ENCODE data around the gene CIAPIN1. TPM values are rescaled to one million over a fixed set of nuclear protein-coding genes. Genes with fewer than 3 reads are reported as not detected.
"Not testable (repeated sequence)": the region's sequence is repeated elsewhere in the genome, so short reads cannot be mapped to it uniquely, and the experiment has no call there.

CIAPIN1 gene
- total and polyA plus RNA-seq, 3 experiments from 2014 or later: 52.0 to 81.1 (median 79.0) TPM

DNA sequence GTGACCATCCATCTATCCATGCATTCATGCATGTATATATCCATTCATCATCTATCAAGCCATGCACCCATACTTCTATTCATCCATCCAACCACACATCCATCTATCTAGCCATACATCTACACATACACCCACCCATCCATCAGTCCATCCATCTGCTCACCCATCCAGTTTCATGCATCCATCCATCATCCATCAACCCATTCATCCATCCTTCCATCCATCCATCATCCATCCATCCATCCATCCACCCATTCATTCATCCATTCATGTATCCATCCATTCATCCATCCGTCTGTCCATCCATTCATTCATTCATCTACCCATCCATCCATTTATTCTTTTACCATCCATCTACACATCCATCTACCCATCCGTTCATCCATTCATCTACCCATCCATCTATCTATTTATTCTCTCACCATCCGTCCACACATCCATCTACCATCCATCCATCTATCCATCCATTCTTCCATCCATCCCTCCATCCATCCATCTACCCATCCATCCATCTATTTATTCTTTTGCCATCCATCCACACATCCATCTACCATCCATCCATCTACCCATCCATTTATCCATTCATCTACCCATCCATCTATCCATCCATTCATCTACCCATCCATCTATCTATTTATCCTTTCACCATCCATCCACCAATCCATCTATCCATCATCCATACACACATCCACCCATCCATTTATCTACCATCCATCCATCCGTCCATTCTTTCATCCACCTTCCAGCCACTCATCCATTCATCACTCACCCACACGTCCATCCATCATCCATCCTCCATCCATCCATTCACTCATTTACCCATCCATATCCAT is 39.4 kb downstream of the CIAPIN1 start:
- H3K4me1 Mint-ChIP-seq: no peaks in the 10 kb centered on the region
- CTCF ChIA-PET: no interaction called here
- no peak overlapping the region for H3K27ac ChIP-seq (ENCODE audit: low read depth, low read length)

DNA sequence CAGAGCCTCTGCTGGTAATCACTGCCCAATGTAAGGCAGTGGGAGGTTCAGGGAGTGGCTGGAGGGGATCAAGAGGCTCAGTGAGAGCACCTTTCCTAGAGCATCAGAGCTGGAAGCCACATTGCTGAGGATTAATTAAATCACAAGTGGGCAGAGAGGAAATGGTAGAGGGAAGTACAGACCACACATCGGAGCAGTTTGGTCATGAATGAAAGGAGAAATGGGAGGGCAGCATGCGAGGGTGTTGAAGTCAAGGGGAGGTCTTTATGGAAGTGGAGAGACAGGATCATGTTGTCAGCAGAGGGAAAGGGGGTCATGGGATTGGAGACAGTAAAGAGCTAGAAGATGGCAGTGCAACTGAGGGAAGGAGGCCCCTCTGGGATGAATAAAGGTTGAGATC is 40.3 kb downstream of the CIAPIN1 start:
- Histone ChIP-seq H3K36me3 (ENCODE audit: insufficient read depth, low read length) (no peaks in the 10 kb centered on the region), H3K9me3 (ENCODE audit: low read length) (no peaks in the 10 kb centered on the region), H3K27me3 (ENCODE audit: insufficient read depth, low read length, poor library complexity, severe bottlenecking) (no peaks in the 10 kb centered on the region), H3K4me3 (ENCODE audit: low read length) (no peak overlapping the region), H3K27ac (ENCODE audit: low read depth, low read length) (no peak overlapping the region), H3K4me1 (ENCODE audit: insufficient read depth, low read length) (no peaks in the 10 kb centered on the region)
- H3K4me3 Mint-ChIP-seq: no peak overlapping the region
- CTCF ChIA-PET: interaction anchor here (1.2 kb wide), 1 partner anchor 10 kb away, joined by 3 read pairs; no protein-coding TSS in a partner anchor
- H3K36me3 Mint-ChIP-seq: peaks cover 0 to 2% (median 0%) of the 10 kb centered on the region in 3 donors
- no peaks in the 10 kb centered on the region for H3K9me3 Mint-ChIP-seq
- no peak overlapping the region for H3K27ac Mint-ChIP-seq
- no peaks in the 10 kb centered on the region for H3K4me1 Mint-ChIP-seq
- no peak for DNase-seq
- POLR2A ChIA-PET: no interaction called here
- peaks cover 0 to 13% of the 10 kb centered on the region in 2 donors for H3K27me3 Mint-ChIP-seq

More for the DNA sequence above, 39.4 kb downstream of the CIAPIN1 start:
- H3K4me3 ChIP-seq (ENCODE audit: low read length): no peak overlapping the region
- no peaks in the 10 kb centered on the region for H3K36me3 ChIP-seq (ENCODE audit: insufficient read depth, low read length)
- Mint-ChIP-seq H3K4me3 (no peak overlapping the region), H3K36me3 (peaks cover 0 to 2% (median 0%) of the 10 kb centered on the region in 3 donors), H3K27me3 (peaks cover 0 to 13% of the 10 kb centered on the region in 2 donors), H3K27ac (no peak overlapping the region), H3K9me3 (no peaks in the 10 kb centered on the region)
- POLR2A ChIA-PET: no interaction called here
- no peaks in the 10 kb centered on the region for H3K27me3 ChIP-seq (ENCODE audit: insufficient read depth, low read length, poor library complexity, severe bottlenecking)
- H3K4me1 ChIP-seq (ENCODE audit: insufficient read depth, low read length): no peaks in the 10 kb centered on the region
- no peaks in the 10 kb centered on the region for H3K9me3 ChIP-seq (ENCODE audit: low read length)
- DNase-seq: no peak

DNA sequence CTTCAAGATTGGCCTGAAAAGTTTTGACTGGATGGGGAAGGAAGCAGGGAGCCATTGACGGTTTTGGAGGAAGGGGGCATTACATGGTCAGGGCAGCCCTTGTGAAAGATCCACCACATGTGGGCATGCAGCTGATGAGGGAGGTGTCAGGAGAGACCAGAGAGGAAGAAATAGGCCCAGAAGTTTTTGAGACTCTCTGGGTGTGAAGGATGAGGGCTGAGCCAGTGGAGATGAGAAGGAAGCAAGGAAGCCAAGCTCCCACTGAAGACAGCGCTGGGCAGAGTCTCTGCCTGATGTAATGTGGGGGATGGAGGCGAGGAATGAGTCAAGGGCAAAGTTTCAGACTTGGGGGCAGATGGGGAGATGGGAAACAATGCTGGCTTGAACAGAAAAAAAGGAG is 42.1 kb downstream of the CIAPIN1 start:
- Histone ChIP-seq H3K36me3 (ENCODE audit: insufficient read depth, low read length) (no peaks in the 10 kb centered on the region), H3K27me3 (ENCODE audit: insufficient read depth, low read length, poor library complexity, severe bottlenecking) (no peaks in the 10 kb centered on the region), H3K4me1 (ENCODE audit: insufficient read depth, low read length) (no peaks in the 10 kb centered on the region), H3K27ac (ENCODE audit: low read depth, low read length) (no peak overlapping the region), H3K4me3 (ENCODE audit: low read length) (no peak overlapping the region), H3K9me3 (ENCODE audit: low read length) (no peaks in the 10 kb centered on the region)
- no peak for DNase-seq
- Mint-ChIP-seq H3K27me3 (peaks cover 4 to 8% of the 10 kb centered on the region in 2 donors), H3K4me1 (no peaks in the 10 kb centered on the region), H3K9me3 (no peaks in the 10 kb centered on the region), H3K4me3 (no peak overlapping the region), H3K36me3 (peaks cover 0 to 2% (median 0%) of the 10 kb centered on the region in 3 donors), H3K27ac (no peak overlapping the region)
- CTCF ChIA-PET: interaction anchor here (1.5 kb wide), 1 partner anchor 12 kb away, joined by 5 read pairs; no protein-coding TSS in a partner anchor
- POLR2A ChIA-PET: no interaction called here

DNA sequence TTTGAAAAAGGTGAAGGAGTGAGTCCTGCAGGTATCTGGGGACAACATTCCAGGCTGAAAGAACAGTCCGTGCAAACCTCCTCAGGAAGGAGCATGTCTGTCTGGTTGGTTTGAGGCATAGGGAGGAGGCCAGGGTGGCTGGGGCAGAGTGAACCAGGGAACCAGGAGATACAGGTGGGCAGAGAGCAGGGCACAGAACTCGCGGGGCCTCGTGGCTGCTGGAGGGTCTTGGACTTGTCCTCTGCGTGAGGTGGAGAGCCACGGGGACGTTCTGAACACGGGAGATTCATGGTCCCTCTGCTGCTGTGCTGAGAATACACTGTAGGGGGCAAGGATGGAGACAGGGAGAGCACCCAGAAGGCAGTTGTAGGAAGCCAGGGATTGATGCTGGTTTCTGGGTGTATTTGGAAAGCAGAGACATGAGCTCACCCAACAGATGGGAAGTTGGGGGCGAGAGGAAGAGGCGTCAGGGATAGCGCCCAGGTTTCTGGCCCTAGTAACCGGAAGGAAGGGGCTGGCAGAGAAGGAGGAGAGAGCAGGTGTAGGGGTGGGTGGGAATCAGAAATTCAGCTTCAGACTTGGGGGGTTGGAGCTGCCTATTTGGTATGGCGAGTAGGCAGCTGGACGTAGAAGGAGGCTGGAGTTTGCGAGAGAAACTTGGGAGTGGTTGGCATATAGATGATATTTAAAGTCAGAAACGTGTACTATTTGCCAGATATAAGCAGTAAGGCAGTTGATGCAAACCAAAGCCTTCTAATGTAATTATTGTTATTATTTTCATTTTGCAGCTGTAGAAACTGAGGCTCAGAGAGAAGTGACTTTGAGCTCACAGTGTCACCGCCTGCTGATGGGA is 43.0 kb downstream of the CIAPIN1 start, which contains the start of gene CCL17:
Gene CCL17, plus strand, starts transcription at position 803 of the 853 bp plus-strand sequence. CDS start 9,166 bp downstream, outside the sequence.
- H3K27me3 ChIP-seq (ENCODE audit: insufficient read depth, low read length, poor library complexity, severe bottlenecking): no peaks in the 10 kb centered on the region
- H3K4me3 ChIP-seq (ENCODE audit: low read length): no peak within 1 kb of the TSS
- Mint-ChIP-seq H3K36me3 (peaks cover 0 to 2% (median 0%) of the 10 kb centered on the region in 3 donors), H3K4me1 (no peaks in the 10 kb centered on the region), H3K4me3 (no peak within 1 kb of the TSS), H3K9me3 (no peaks in the 10 kb centered on the region), H3K27me3 (peaks cover 4 to 7% of the 10 kb centered on the region in 2 donors), H3K27ac (no peak within 1 kb of the TSS)
- POLR2A ChIA-PET: no interaction called here
- H3K4me1 ChIP-seq (ENCODE audit: insufficient read depth, low read length): no peaks in the 10 kb centered on the region
- no peaks in the 10 kb centered on the region for H3K9me3 ChIP-seq (ENCODE audit: low read length)
- no peaks in the 10 kb centered on the region for H3K36me3 ChIP-seq (ENCODE audit: insufficient read depth, low read length)
- H3K27ac ChIP-seq (ENCODE audit: low read depth, low read length): no peak within 1 kb of the TSS
- DNase-seq: peak in 1 of 5 donors; percentile 13
- CTCF ChIA-PET: interaction anchor here (1.5 kb wide), 1 partner anchor 13 kb away, joined by 5 read pairs; no protein-coding TSS in a partner anchor

DNA sequence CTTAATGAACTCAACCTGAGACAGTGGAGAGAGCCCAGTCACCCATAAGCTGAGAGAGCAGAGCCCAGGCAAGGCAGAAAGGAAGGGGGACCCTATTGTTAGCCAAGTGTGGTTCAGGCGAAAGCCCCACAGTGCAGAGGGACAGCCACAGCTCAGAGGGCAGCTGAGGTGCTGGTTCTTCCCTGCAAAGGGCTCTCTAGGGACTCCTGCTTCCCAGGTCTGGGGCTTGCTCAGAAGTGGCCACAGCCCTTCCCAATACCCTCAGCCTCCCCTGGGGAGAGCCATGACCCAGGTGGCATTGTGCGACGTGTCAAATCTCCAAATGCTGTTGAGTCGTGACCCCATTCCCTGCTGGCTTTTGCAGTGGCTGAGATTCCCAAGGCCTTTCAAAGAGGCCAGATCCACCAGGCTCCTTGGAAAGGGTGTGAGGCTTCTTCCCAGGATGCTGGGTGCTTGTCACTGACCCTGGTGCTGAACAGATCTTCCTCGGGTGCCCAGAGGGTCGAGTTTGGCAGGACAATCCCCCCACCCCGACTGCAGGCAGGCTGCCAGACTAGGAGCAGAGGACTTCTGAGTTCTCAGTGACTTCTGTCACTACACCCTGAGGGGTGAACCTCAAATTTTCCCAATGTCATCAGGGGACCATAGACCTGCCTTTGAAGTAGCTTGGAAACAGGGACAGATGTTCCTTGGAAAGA is 45.1 kb downstream of the CIAPIN1 start:
- Mint-ChIP-seq H3K9me3 (no peaks in the 10 kb centered on the region), H3K4me1 (no peaks in the 10 kb centered on the region), H3K36me3 (no peaks in the 10 kb centered on the region), H3K27ac (no peak overlapping the region), H3K27me3 (peaks cover 3 to 4% of the 10 kb centered on the region in 2 donors), H3K4me3 (no peak overlapping the region)
- ChIA-PET POLR2A (interaction anchor here (0.6 kb wide), 1 partner anchor 97 kb away, joined by 3 read pairs; no protein-coding TSS in a partner anchor), CTCF (interaction anchor here (2.7 kb wide), 1 partner anchor 16 kb away, joined by 16 read pairs; no protein-coding TSS in a partner anchor)
- Histone ChIP-seq H3K27me3 (ENCODE audit: insufficient read depth, low read length, poor library complexity, severe bottlenecking) (no peaks in the 10 kb centered on the region), H3K9me3 (ENCODE audit: low read length) (no peaks in the 10 kb centered on the region), H3K4me3 (ENCODE audit: low read length) (no peak overlapping the region), H3K27ac (ENCODE audit: low read depth, low read length) (no peak overlapping the region), H3K36me3 (ENCODE audit: insufficient read depth, low read length) (no peaks in the 10 kb centered on the region), H3K4me1 (ENCODE audit: insufficient read depth, low read length) (no peaks in the 10 kb centered on the region)
- DNase-seq: peak in 1 of 5 donors; percentile 22

DNA sequence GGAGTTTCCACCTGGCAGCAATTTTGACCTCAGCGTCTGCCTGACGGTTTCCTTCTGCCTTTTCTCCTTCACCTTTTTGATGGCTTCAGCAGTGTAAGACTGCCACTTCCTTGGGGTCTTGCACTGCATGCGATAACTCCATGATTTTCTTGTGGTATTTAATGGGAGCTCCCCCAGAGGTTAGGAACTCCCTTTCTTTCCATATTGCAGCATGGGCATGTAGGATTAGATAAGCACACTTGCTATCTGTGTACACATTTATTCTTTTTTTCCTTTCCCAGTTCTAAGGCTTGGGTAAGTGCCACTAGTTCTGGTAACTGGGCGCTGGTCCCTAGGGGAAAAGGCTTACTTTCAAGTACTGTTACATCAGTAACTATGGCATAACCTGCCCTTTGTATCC is 49.7 kb downstream of the CIAPIN1 start:
- H3K4me1 ChIP-seq (ENCODE audit: insufficient read depth, low read length); H3K4me3 ChIP-seq (ENCODE audit: low read length); POLR2A ChIA-PET; H3K27ac Mint-ChIP-seq; H3K4me1 Mint-ChIP-seq; H3K27me3 ChIP-seq (ENCODE audit: insufficient read depth, low read length, poor library complexity, severe bottlenecking); H3K9me3 ChIP-seq (ENCODE audit: low read length); H3K27ac ChIP-seq (ENCODE audit: low read depth, low read length); CTCF ChIA-PET; DNase-seq; H3K4me3 Mint-ChIP-seq; H3K36me3 ChIP-seq (ENCODE audit: insufficient read depth, low read length); H3K9me3 Mint-ChIP-seq; H3K36me3 Mint-ChIP-seq: not testable (repeated sequence)
- peaks cover 19 to 23% of the 10 kb centered on the region in 2 donors for H3K27me3 Mint-ChIP-seq

- Mint-ChIP-seq H3K4me3 (no peak overlapping the region), H3K9me3 (no peaks in the 10 kb centered on the region), H3K4me1 (no peaks in the 10 kb centered on the region), H3K27me3 (peaks cover 23% of the 10 kb centered on the region in 2 donors), H3K36me3 (no peaks in the 10 kb centered on the region), H3K27ac (no peak overlapping the region)
- Histone ChIP-seq H3K4me3 (ENCODE audit: low read length) (no peak overlapping the region), H3K4me1 (ENCODE audit: insufficient read depth, low read length) (no peaks in the 10 kb centered on the region), H3K36me3 (ENCODE audit: insufficient read depth, low read length) (no peaks in the 10 kb centered on the region), H3K27me3 (ENCODE audit: insufficient read depth, low read length, poor library complexity, severe bottlenecking) (no peaks in the 10 kb centered on the region), H3K27ac (ENCODE audit: low read depth, low read length) (no peak overlapping the region), H3K9me3 (ENCODE audit: low read length) (no peaks in the 10 kb centered on the region)
- DNase-seq: no peak
- POLR2A ChIA-PET: no interaction called here
- CTCF ChIA-PET: no interaction called here
These were observed 50.4 kb downstream of the CIAPIN1 start for GRCh38 chr16:57396786-57397185.
